Hepatocyte (in vitro differentiated cells): ENCODE measurements around the gene AOPEP.

ENCODE experiments used
- CTCF ChIP-seq: fragments of 200-600 bp; sonication (generic); IDR thresholded peaks from 2 replicates; pipeline ENCODE4 v1.5.1; 2016; ENCODE audit warnings: antibody characterized with exemption, mild to moderate bottlenecking; ENCODE audit not compliant: poor library complexity
- EZH2 ChIP-seq: fragments of 200-600 bp; sonication (generic); IDR thresholded peaks from 2 replicates; pipeline ENCODE4 v1.6.1; 2016; ENCODE audit warnings: antibody characterized with exemption, mild to moderate bottlenecking, borderline replicate concordance
- EZH2phosphoT487 ChIP-seq: fragments of 200-600 bp; sonication (generic); IDR thresholded peaks from one replicate; pipeline ENCODE4 v1.6.1; 2018; ENCODE audit warnings: antibody characterized with exemption, mild to moderate bottlenecking, low read depth, moderate library complexity; ENCODE audit not compliant: unreplicated experiment, severe bottlenecking

DNA sequence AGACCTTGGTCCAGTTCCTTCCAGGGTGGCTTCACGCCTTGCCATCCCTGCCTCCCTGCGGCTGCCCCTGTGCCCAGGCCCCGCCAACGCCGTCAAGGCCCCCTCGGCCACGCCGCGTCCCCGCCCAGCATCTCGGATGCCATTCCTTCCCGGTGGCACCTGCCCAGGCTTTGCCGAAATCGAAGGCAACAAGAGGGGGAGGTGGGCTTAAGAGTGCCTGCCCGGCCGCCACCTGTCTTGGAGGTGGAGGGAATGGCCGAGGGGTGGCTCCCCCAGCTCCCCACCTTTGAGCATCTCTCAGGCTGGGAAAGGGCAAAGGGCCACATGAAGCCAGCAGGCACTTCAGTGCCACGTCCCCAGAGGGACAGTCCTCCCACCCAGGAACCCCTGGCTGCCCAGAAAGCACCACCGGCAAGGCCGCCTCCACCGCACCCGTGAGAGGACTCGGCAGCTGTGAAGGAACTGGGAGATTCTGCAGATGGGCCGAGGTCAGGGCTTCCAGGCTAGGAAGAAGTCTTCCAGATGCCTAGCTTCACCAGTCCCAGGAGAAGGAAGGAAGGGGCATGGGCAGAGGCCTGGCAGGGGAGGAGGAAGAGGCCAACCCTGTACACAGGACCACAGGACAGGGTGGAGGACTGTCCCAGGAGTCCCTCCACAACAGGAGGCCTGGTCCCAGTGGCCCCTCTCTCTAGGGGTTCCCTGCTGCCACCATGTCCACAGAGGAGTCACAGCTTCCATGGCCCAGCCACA is 373.0 kb downstream of the AOPEP start:
- TF ChIP-seq EZH2 (no peak), CTCF (no peak), EZH2phosphoT487 (no peak)
